HG03575 (cell line): ENCODE measurements around the gene SMCO4.

Source experiments
- ATAC-seq: cut with Tn5 transposase; IDR thresholded peaks from one replicate; pipeline ENCODE4 v1.9.1; 2021; ENCODE audit not compliant: unreplicated experiment, insufficient number of reproducible peaks, low FRiP score; ENCODE audit errors: extremely low read depth

SMCO4 gene

DNA sequence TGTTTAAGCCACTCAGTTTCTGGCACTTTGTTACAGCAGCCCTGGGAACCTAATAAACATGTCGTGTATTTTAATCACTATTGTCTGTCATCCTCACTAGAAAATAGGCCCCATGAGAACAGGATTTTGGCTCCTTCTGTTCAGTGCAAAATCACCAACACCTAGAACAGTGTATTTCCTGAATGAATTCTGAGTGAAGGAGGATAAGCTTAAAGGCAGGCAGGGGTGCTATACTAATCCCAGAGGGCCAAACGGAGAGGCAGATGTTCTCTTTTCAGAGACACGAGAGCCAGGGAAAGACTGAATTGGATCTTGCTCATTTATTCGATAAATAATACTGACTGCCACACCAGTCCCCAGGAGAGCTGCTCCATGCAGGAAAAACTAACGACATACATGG is 10.4 kb downstream of the SMCO4 start:
- no peak for ATAC-seq

- ATAC-seq: no peak
Measured at GRCh38 chr11:93532281-93532789, 10.9 kb downstream of the SMCO4 start.

GRCh38 chr11:93530468-93530826 is 12.7 kb downstream of the SMCO4 start:
- ATAC-seq: no peak

- peak; percentile 27 for ATAC-seq
Measured at GRCh38 chr11:93529707-93530467, 13.3 kb downstream of the SMCO4 start.

DNA sequence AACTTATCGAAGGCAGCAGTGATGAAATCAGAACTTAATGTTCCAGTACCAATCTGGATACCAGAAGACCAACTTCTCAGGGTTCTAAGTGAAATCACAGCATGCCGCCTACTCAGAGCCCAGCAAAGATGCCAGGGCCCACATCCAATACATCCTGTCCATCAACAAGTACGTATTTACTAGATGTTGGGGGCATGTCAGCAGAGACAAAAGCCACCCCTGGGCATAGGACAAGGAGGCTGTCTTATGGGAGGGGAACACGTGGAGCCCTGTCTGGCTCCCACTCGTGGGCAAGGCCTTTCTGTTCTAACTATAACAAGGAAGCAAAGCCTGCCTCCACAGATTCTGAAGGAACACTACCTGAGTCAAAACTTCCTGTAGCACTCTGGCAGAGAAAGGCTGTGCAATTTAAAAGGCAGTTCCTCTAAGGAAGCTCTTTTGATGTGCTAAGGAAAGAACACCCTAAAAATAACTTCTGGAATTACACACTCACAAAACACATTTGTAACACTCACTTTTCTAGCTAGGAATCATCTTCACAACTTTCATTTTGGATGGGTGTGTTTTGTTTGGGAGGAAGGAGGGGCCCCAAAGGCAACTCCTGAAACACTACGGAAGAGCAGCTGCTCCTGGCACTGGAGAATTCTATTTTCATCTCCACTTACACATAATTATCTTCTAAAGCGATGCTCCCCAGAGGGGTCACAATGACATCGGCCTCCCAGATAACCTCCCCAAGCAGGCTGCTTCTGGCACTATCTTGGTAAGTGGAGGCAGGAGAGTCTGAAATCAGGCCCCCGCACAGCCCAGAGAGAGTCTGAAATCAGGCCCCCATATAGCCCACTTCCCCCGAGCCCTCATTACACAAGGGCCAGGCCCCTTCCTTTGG is 14.2 kb downstream of the SMCO4 start:
- ATAC-seq: no peak

DNA sequence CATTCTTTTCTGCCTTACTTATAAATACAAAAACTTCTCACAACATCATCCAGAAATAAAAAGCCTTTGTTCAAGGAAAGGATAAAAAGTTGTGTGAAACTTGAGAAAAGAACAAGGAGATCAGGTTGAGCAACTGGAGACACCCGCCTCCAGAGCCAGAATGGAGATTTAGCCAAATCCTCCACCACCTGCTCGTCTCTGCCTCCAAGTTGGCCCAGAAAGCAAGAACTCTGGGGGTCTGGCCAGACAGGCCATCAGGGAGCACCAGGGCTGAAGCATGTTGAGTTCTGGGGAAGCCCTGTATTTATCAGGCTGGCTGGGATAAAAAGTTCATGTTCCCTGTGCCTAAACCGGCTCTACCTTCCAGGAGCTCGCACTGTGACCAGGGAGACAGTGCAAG is 14.9 kb downstream of the SMCO4 start:
- ATAC-seq: no peak

- no peak for ATAC-seq
Measured at GRCh38 chr11:93526641-93527583, 16.3 kb downstream of the SMCO4 start.

DNA sequence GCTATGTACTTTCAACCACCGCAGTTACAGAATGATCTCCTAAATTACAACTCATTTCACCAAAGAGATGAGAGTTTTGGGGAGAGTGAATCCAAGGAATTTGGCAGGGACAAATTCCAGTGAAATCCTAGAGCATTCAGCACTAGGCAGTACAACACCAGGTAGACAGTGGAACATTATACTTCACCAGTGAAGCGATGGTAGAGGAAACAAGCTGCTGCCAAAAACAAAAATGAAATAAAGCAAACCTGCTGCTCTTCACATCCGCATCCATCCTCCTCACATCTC is 16.9 kb downstream of the SMCO4 start:
- no peak for ATAC-seq

- no peak for ATAC-seq
Measured at GRCh38 chr11:93525601-93526345, 17.4 kb downstream of the SMCO4 start.

DNA sequence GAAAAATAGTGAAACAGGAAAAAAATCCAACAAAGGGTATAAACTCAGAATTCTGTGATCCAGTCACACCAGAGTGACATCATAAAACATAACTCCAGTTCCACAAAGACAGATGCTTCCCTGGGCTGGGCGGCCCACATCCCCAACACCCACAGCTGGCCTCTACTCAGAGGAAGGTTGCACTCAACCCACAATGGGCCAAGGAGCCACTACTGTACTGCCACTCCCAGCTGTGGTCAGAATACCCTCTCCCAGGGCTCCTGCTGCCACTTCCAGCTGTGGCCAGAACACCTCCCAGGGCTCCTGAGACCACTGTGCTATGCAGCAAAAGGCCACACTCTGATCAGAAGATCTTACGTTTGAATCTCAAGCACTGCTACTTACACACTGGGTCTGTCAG is 18.3 kb downstream of the SMCO4 start:
- ATAC-seq: no peak

DNA sequence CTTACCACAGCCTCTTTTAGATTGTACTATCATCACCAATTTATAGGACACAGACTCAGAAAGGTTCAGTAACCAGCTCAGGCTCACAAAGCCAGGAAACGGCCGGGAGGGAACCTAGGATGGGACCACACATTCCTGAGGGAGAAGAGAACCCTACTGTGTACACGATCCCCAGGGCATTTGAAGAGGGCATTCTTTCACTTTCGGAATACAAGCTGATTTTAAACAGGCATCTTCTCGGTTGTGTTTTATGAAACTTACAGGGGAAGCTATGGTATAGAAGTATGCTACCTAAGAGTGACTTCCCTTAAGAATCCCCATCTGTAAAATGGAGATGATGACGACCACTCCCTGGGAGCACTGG is 19.0 kb downstream of the SMCO4 start:
- peak; percentile 27 for ATAC-seq

- no peak for ATAC-seq
Measured at GRCh38 chr11:93520726-93521509, 22.3 kb downstream of the SMCO4 start.

GRCh38 chr11:93519179-93519578 is 24.0 kb downstream of the SMCO4 start:
- ATAC-seq: no peak

GRCh38 chr11:93518081-93518480 is 25.1 kb downstream of the SMCO4 start:
- no peak for ATAC-seq

DNA sequence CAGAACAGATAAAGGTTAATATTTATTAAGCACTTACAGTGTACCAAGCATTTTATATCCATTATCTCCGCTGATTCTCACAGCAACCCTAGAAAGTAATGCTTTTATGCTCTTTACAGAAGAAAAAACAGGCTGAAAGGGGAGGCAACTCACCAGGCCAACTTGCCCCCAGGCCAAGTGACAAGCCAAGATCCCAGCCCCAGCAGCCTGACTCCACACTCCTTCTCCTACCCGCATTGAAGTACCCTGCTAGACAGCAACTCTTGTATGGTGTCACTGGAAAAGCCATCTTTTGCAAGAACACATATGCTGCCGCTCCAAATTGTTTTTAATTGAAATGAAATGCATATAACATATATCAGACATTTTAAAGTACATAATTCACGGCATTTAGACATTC is 25.6 kb downstream of the SMCO4 start:
- no peak for ATAC-seq

DNA sequence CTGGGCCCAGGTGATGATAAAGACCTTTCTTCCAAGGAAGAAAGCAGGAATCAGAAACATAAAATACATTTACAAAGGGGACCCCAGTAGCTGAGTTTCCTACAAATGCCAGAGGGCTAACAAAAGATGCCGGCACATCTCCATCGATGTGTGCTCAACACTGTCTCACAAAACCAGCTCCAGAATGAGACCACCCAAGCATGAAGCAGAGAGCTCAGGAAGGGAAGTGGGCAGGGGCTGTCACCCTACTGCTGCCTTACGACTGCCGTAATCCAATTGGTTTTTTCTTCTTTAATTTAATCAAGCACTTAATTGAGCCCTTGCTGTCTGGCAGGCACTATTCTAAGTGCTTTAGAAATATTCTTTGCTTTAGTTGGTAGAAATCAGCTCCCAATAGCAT is 26.1 kb downstream of the SMCO4 start:
- ATAC-seq: no peak

DNA sequence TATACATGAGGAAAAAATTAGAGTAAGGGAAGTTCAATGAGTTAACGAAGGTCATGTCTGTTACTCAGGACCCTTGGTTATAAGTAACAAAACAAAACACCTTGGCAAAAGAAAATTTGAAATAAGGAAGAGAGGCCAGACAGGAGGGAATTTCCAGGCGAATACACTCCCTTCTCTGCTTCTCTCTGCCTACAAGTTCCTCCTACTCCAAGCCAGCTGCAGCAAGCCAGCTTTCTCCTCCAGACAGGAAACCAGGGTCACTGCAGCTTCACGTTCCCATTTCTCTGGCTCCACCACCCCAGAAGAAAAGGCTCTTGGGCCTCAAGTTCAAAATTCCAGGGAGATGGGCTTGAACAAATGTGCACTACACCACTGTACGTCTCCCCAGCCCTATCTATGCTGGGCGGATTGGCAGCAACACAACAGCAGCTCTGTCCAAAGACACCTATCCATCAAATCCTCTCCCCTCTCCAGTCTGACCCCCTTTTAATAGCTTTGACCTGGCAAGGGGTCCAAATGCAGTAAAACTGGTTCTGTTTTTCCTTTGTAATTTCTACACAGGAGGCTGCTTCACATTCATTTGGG is 27.7 kb downstream of the SMCO4 start:
- ATAC-seq: no peak

DNA sequence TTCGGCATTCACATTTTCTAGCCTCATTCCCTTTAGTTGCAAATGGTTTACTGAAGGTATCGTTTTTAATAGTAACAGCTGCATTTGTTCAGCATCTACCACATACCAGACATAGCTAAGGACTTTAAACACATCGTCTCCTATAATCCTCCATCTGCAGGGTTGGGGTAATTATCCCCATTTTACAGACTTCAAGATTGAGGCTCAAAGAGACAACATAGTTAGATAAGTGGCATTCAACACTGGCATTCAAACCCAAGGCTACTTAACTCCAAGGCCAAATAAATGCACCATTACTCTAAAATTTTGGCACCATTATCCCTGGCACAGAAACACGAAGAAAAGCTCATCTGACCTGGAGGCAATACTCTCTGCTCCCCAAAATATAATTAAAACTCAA is 28.5 kb downstream of the SMCO4 start:
- no peak for ATAC-seq
